ENCODE data around the gene EGLN1.
"Not testable (repeated sequence)": the region's sequence is repeated elsewhere in the genome, so short reads cannot be mapped to it uniquely, and the experiment has no call there.

DNA sequence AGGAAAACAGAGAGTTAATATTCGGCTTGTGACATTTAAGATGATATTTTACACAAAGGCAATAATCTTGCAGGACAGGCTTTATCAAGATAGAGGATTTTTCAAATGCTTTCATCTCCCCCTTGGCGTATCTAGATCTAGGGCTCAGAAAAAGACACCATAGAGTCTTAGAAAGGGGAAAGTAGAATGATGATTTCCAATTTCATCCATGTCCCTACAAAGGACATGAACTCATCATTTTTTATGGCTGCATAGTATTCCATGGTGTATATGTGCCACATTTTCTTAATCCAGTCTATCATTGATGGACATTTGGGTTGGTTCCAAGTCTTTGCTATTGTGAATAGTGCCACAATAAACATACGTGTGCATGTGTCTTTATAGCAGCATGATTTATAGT is 48.9 kb upstream of the EGLN1 start:
- TF ChIP-seq, protein P1, sequence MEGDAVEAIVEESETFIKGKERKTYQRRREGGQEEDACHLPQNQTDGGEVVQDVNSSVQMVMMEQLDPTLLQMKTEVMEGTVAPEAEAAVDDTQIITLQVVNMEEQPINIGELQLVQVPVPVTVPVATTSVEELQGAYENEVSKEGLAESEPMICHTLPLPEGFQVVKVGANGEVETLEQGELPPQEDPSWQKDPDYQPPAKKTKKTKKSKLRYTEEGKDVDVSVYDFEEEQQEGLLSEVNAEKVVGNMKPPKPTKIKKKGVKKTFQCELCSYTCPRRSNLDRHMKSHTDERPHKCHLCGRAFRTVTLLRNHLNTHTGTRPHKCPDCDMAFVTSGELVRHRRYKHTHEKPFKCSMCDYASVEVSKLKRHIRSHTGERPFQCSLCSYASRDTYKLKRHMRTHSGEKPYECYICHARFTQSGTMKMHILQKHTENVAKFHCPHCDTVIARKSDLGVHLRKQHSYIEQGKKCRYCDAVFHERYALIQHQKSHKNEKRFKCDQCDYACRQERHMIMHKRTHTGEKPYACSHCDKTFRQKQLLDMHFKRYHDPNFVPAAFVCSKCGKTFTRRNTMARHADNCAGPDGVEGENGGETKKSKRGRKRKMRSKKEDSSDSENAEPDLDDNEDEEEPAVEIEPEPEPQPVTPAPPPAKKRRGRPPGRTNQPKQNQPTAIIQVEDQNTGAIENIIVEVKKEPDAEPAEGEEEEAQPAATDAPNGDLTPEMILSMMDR (IDR thresholded peaks at IDR 0.05) = not testable (repeated sequence)
- not testable (repeated sequence) for TF ChIP-seq TCF7L2, POLR2AphosphoS5 (IDR thresholded peaks at IDR 0.05; ENCODE audit: low read depth, low read length)
- TF ChIP-seq, protein P2, sequence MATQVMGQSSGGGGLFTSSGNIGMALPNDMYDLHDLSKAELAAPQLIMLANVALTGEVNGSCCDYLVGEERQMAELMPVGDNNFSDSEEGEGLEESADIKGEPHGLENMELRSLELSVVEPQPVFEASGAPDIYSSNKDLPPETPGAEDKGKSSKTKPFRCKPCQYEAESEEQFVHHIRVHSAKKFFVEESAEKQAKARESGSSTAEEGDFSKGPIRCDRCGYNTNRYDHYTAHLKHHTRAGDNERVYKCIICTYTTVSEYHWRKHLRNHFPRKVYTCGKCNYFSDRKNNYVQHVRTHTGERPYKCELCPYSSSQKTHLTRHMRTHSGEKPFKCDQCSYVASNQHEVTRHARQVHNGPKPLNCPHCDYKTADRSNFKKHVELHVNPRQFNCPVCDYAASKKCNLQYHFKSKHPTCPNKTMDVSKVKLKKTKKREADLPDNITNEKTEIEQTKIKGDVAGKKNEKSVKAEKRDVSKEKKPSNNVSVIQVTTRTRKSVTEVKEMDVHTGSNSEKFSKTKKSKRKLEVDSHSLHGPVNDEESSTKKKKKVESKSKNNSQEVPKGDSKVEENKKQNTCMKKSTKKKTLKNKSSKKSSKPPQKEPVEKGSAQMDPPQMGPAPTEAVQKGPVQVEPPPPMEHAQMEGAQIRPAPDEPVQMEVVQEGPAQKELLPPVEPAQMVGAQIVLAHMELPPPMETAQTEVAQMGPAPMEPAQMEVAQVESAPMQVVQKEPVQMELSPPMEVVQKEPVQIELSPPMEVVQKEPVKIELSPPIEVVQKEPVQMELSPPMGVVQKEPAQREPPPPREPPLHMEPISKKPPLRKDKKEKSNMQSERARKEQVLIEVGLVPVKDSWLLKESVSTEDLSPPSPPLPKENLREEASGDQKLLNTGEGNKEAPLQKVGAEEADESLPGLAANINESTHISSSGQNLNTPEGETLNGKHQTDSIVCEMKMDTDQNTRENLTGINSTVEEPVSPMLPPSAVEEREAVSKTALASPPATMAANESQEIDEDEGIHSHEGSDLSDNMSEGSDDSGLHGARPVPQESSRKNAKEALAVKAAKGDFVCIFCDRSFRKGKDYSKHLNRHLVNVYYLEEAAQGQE (IDR thresholded peaks at IDR 0.05; ENCODE audit: insufficient read depth in 1 of 2, low read depth in 2 of 2, low read length in 1 of 2) = not testable (repeated sequence)
